A549 (cell line): ENCODE measurements around the gene THBS4.

Source experiments
- BHLHE40 ChIP-seq: IDR thresholded peaks from 2 replicates; pipeline ENCODE4 v1.6.1; 2012; ENCODE audit warnings: low read depth, low read length, inconsistent platforms
- CBX8 ChIP-seq: fragments of 200-600 bp; sonication (generic); IDR thresholded peaks from 2 replicates; pipeline ENCODE4 v1.6.1; 2016
- CTCF ChIP-seq: fragments of >200 bp; sonication (Bioruptor Twin); formaldehyde crosslinking; IDR thresholded peaks from 3 replicates; pipeline ENCODE4 v1.5.1; 2016
- NFE2L2 ChIP-seq: fragments of 150-350 bp; conservative IDR thresholded peaks from 2 replicates; pipeline ENCODE4 v1.6.1; 2014; ENCODE audit warnings: low read length
- PBX3 ChIP-seq: IDR thresholded peaks from 2 replicates; pipeline ENCODE4 v1.6.1; 2012
- PHF8 ChIP-seq: fragments of 200-600 bp; sonication (generic); IDR thresholded peaks from 2 replicates; pipeline ENCODE4 v1.6.1; 2016; ENCODE audit warnings: low read depth, mild to moderate bottlenecking, antibody characterized with exemption, moderate library complexity, borderline replicate concordance
- POLR2A ChIP-seq: IDR thresholded peaks from 2 replicates; pipeline ENCODE4 v1.6.1; 2012; ENCODE audit warnings: mild to moderate bottlenecking, low read length
- RAD21 ChIP-seq, 2 experiments: fragments of >200 bp in 1 of 2; sonication (Bioruptor Twin) in 1 of 2; formaldehyde crosslinking in 1 of 2; IDR thresholded peaks in 1 of 2; conservative IDR thresholded peaks in 1 of 2; 2 replicates in 1 of 2; 3 replicates in 1 of 2; pipeline ENCODE4 v1.6.1; 2012 to 2018; ENCODE audit warnings: inconsistent platforms in 1 of 2

GRCh38 chr5:80105698-80106439 is 70.7 kb downstream of the THBS4 start:
- TF ChIP-seq RAD21 (conservative IDR thresholded peaks at IDR 0.05 in 1 of 2, IDR thresholded peaks at IDR 0.05 in 1 of 2) (no peak), PHF8 (no peak), POLR2A (no peak), CTCF (no peak), PBX3 (no peak), BHLHE40 (no peak), CBX8 (no peak), NFE2L2 (no peak)
